Endothelial cell of umbilical vein (primary cell): ENCODE results near the gene TNPO3. TPM values are rescaled to one million over a fixed set of nuclear protein-coding genes. Genes with fewer than 3 reads are reported as not detected.

Experiments
- BruUV-seq: library from RNA; stranded (reverse); fragments of 400-500 nt; replicated peaks from 2 replicates; lab custom pipeline; 2021; lab: Mats Ljungman, UMichigan
- CTCF ChIA-PET: fragments of 300-600, 350-600 bp; sonication (Branson Sonifier 250); formaldehyde crosslinking; loops from one replicate; lab custom pipeline; 2021; ENCODE audit warnings: antibody characterized with exemption, inconsistent platforms; lab: Charles Lee
- POLR2A ChIA-PET: fragments of 300-600, 350-600 bp; sonication (Branson Sonifier 250); formaldehyde crosslinking; loops from one replicate; lab custom pipeline; 2021; ENCODE audit warnings: antibody characterized with exemption, inconsistent platforms; lab: Charles Lee
- DNase-seq: peaks from one replicate; pipeline ENCODE4 v3.0.0-alpha.2; 2011; ENCODE audit warnings: low read depth, low spot score
- FAIRE-seq: peaks from 2 replicates; lab custom pipeline; 2011; peaks lifted over from hg19 to GRCh38; lab: Jason Lieb, UNC
- H2AFZ ChIP-seq: 2 replicates; pipeline ENCODE4 v1.6.0; 2012; ENCODE audit warnings: low read depth, low read length, control low read depth, inconsistent platforms
- H3K27ac ChIP-seq: 2 replicates; pipeline ENCODE4 v1.5.1; 2011; ENCODE audit warnings: low read depth, mild to moderate bottlenecking, control low read depth, low read length, moderate library complexity; ENCODE audit not compliant: insufficient read depth
- H3K27me3 ChIP-seq, 2 experiments: 2 replicates each; pipeline versions ENCODE4 v1.6.0 to v1.6.1; 2011; ENCODE audit warnings: low read length in 2 of 2, mixed read lengths in 1 of 2; ENCODE audit not compliant: control insufficient read depth in 2 of 2, insufficient read depth in 2 of 2
- H3K36me3 ChIP-seq, 2 experiments: 2 replicates in 1 of 2; 3 replicates in 1 of 2; pipeline ENCODE4 v1.5.1; 2011; ENCODE audit warnings: low read length in 2 of 2, mild to moderate bottlenecking in 1 of 2, moderate library complexity in 1 of 2; ENCODE audit not compliant: control insufficient read depth in 2 of 2, insufficient read depth in 2 of 2; ENCODE audit errors: extremely low read depth in 1 of 2
- H3K4me1 ChIP-seq: 3 replicates; pipeline ENCODE4 v1.5.1; 2011; ENCODE audit warnings: mild to moderate bottlenecking, low read length; ENCODE audit not compliant: control insufficient read depth, insufficient read depth; ENCODE audit errors: extremely low read depth
- H3K4me2 ChIP-seq: 2 replicates; pipeline ENCODE4 v1.6.1; 2011; ENCODE audit warnings: low read length, control low read depth, mixed read lengths; ENCODE audit not compliant: insufficient read depth
- H3K4me3 ChIP-seq, 3 experiments: fragments of 200-600 bp in 1 of 3; sonication (generic), shearing (Covaris generic) in 1 of 3; replicated peaks in 1 of 3; 2 replicates each; pipeline ENCODE4 v1.5.1; 2011 to 2016; ENCODE audit warnings: control low read depth in 3 of 3, low read length in 3 of 3, mild to moderate bottlenecking in 2 of 3, inconsistent platforms in 1 of 3, low read depth in 1 of 3, moderate library complexity in 1 of 3; ENCODE audit not compliant: insufficient read depth in 1 of 3
- H3K79me2 ChIP-seq: 2 replicates; pipeline ENCODE4 v1.6.0; 2012; ENCODE audit warnings: low read length, inconsistent platforms; ENCODE audit not compliant: control insufficient read depth, insufficient read depth
- H3K9ac ChIP-seq: replicated peaks from 2 replicates; pipeline ENCODE3; 2011; ENCODE audit warnings: low read length, control low read depth; ENCODE audit not compliant: insufficient read depth; ENCODE audit errors: extremely low read depth
- H3K9me1 ChIP-seq: replicated peaks from 3 replicates; pipeline ENCODE4 v1.6.0; 2011; ENCODE audit warnings: mild to moderate bottlenecking, low read length; ENCODE audit not compliant: control insufficient read depth, insufficient read depth; ENCODE audit errors: extremely low read depth
- H3K9me3 ChIP-seq: replicated peaks from 2 replicates; pipeline ENCODE4 v1.5.1; 2012; ENCODE audit warnings: low read length, inconsistent platforms; ENCODE audit not compliant: control insufficient read depth, insufficient read depth
- H4K20me1 ChIP-seq: replicated peaks from 2 replicates; pipeline ENCODE3; 2011; ENCODE audit warnings: mild to moderate bottlenecking, low read length; ENCODE audit not compliant: control insufficient read depth, insufficient read depth; ENCODE audit errors: extremely low read depth
- CTCF ChIP-seq, 2 donors: IDR thresholded peaks; 1 replicate in 1 of 2; 2 replicates in 1 of 2; pipeline ENCODE4 v1.5.1; 2011; ENCODE audit warnings: low read length in 2 of 2, mild to moderate bottlenecking in 2 of 2, moderate library complexity in 2 of 2, control low read depth in 1 of 2, inconsistent platforms in 1 of 2, low read depth in 1 of 2; ENCODE audit not compliant: insufficient read depth in 1 of 2; ENCODE audit errors: extremely low read depth in 1 of 2
- EZH2 ChIP-seq: IDR thresholded peaks from 2 replicates; pipeline ENCODE4 v1.6.1; 2012; ENCODE audit warnings: borderline replicate concordance, low read depth, mild to moderate bottlenecking, moderate library complexity, low read length, inconsistent platforms; ENCODE audit not compliant: severe bottlenecking
- FOS ChIP-seq: IDR thresholded peaks from 2 replicates; pipeline ENCODE4 v1.6.1; 2011; ENCODE audit warnings: mild to moderate bottlenecking, low read length, moderate library complexity, borderline replicate concordance; ENCODE audit not compliant: insufficient read depth
- GATA2 ChIP-seq: IDR thresholded peaks from 2 replicates; pipeline ENCODE4 v1.7.0; 2011; ENCODE audit warnings: low read depth, mild to moderate bottlenecking, moderate library complexity, mixed read lengths, low read length; ENCODE audit not compliant: insufficient read length, insufficient read depth
- JUN ChIP-seq: IDR thresholded peaks from 2 replicates; pipeline ENCODE4 v1.6.1; 2011; ENCODE audit warnings: borderline replicate concordance, low read depth; ENCODE audit not compliant: insufficient read length, insufficient read depth
- MAX ChIP-seq: IDR thresholded peaks from 2 replicates; pipeline ENCODE4 v1.6.1; 2011; ENCODE audit not compliant: insufficient read depth, insufficient read length
- MYC ChIP-seq: IDR thresholded peaks from one replicate; pipeline ENCODE4 v1.6.1; 2011; ENCODE audit warnings: mild to moderate bottlenecking, low read depth, low read length
- POLR2A ChIP-seq: IDR thresholded peaks from 2 replicates; pipeline ENCODE4 v1.6.1; 2012; ENCODE audit warnings: low read depth, mild to moderate bottlenecking, control low read depth, low read length
- POLR2AphosphoS5 ChIP-seq: IDR thresholded peaks from 2 replicates; pipeline ENCODE4 v1.6.1; 2012; ENCODE audit warnings: low read depth, mild to moderate bottlenecking, control low read depth, low read length, moderate library complexity; ENCODE audit not compliant: insufficient read depth
- dilution Hi-C: fragments of 300-500 bp; cut with MboI; formaldehyde crosslinking; loops from one replicate; pipeline ENCODE4 v1.15.0; 2019; ENCODE audit warnings: low sequenced_read_pairs; ENCODE audit not compliant: extremely low pct_ligation_motif_present
- intact Hi-C: fragments of 100-400 bp; cut with micrococcal nuclease; formaldehyde crosslinking; loops from one replicate; pipeline ENCODE4 v1.10.0; 2022
- polyA plus RNA-seq, 4 experiments: library from polyadenylated mRNA; depleted of rRNA in 3 of 4; stranded (reverse) in 3 of 4; unstranded in 1 of 4; fragments of >200 nt; gene quantifications; 2 replicates each; pipeline versions ENCODE4 v1.2.1 to v1.2.3, GENCODE V29; 2011 to 2012; ENCODE audit warnings: missing spikeins in 1 of 4
- total RNA-seq: library from RNA; stranded (reverse); gene quantifications from 2 replicates; pipeline ENCODE4 v1.2.3, GENCODE V29; 2021

TNPO3 gene
- total and polyA plus RNA-seq, 2 donors (not counting 3 experiments of a cell fraction or from before 2014, with no cell fraction given) = 29.0 to 46.9 TPM

GRCh38 chr7:129043012-129043411 is 11.9 kb downstream of the TNPO3 start:
- H3K4me3 ChIP-seq = no peak overlapping the region
- peaks cover 9% of the 10 kb centered on the region for H4K20me1 ChIP-seq
- H3K27me3 ChIP-seq = no peaks in the 10 kb centered on the region
- intact Hi-C loops (no loop called here), dilution Hi-C loops (no loop called here)
- TF ChIP-seq MYC = no peak
- TF ChIP-seq MAX = no peak
- TF ChIP-seq CTCF (IDR thresholded peaks at IDR 0.05; ENCODE audit: extremely low read depth in 1 of 2, insufficient read depth in 1 of 2, low read depth in 1 of 2, low read length in 2 of 2) = no peak
- no peak for TF ChIP-seq POLR2A
- TF ChIP-seq FOS = no peak
- no peak for TF ChIP-seq GATA2
- TF ChIP-seq EZH2 = no peak
- no peak for TF ChIP-seq POLR2AphosphoS5
- no peak for TF ChIP-seq JUN
- FAIRE-seq = no peak
- no TSS peak for BruUV-seq
- H3K9me1 ChIP-seq = no peaks in the 10 kb centered on the region
- peaks cover 0 to 2% of the 10 kb centered on the region in 2 experiments for H3K36me3 ChIP-seq
- DNase-seq = no peak
- H2AFZ ChIP-seq = no peak overlapping the region
- H3K9ac ChIP-seq = no peak overlapping the region
- peaks cover 12% of the 10 kb centered on the region for H3K4me1 ChIP-seq
- ChIA-PET CTCF (interaction anchor here (0.5 to 2.3 kb wide), 6 partner anchors 10 to 84 kb away, joined by 3 to 8 read pairs (median 4); partner anchors contain the start of gene TNPO3), POLR2A (no interaction called here)
- H3K79me2 ChIP-seq = peaks cover 98% of the 10 kb centered on the region
- no peaks in the 10 kb centered on the region for H3K9me3 ChIP-seq
- no peak overlapping the region for H3K4me2 ChIP-seq
- no peak overlapping the region for H3K27ac ChIP-seq
